Activated CD4-positive, alpha-beta T cell treated with anti-CD3 and anti-CD28 coated beads, Interleukin-2, amount 10 ng/mL, durations not matched to agents 24 days and 14 days (primary cell): ENCODE results near the gene EPHA2. TPM values are rescaled to one million over a fixed set of nuclear protein-coding genes. Genes with fewer than 3 reads are reported as not detected.
"Not testable (repeated sequence)": the region's sequence is repeated elsewhere in the genome, so short reads cannot be mapped to it uniquely, and the experiment has no call there.

Source experiments
- DNase-seq: peaks from one replicate; pipeline ENCODE4 v3.0.0; 2022
- H3K27ac Mint-ChIP-seq: one replicate; pipeline ENCODE4 v1.8.0; 2022; ENCODE audit warnings: mild to moderate bottlenecking, mixed read lengths
- H3K27me3 Mint-ChIP-seq: one replicate; pipeline ENCODE4 v1.8.0; 2022; ENCODE audit warnings: mixed read lengths
- H3K36me3 Mint-ChIP-seq: one replicate; pipeline ENCODE4 v1.8.0; 2022; ENCODE audit warnings: low read depth, mild to moderate bottlenecking, mixed read lengths
- H3K4me1 Mint-ChIP-seq: one replicate; pipeline ENCODE4 v1.8.0; 2021; ENCODE audit warnings: mixed read lengths
- H3K4me3 Mint-ChIP-seq: one replicate; pipeline ENCODE4 v1.8.0; 2022; ENCODE audit warnings: mild to moderate bottlenecking, moderate library complexity, mixed read lengths
- H3K9me3 Mint-ChIP-seq: one replicate; pipeline ENCODE4 v1.8.0; 2021; ENCODE audit warnings: mixed read lengths
- intact Hi-C: fragments of 100-400 bp; cut with micrococcal nuclease; formaldehyde crosslinking; loops from one replicate; pipeline ENCODE4 v1.15.1; 2023
- total RNA-seq: library from RNA; stranded (reverse); gene quantifications from 2 replicates; pipeline ENCODE4 v1.2.3, GENCODE V29; 2022

Gene EPHA2
- total RNA-seq = not detected in 2 replicates

- Mint-ChIP-seq H3K9me3 (no peaks in the 10 kb centered on the region), H3K27ac (no peak within 1 kb of the TSS), H3K4me3 (peak within 1 kb of the TSS; percentile 59), H3K4me1 (peaks cover 29% of the 10 kb centered on the region), H3K27me3 (peaks cover 53% of the 10 kb centered on the region), H3K36me3 (no peaks in the 10 kb centered on the region)
- DNase-seq = no peak
- intact Hi-C loops = no loop called here
Observed at GRCh38 chr1:16155537-16156410, at the start of gene EPHA2. Gene EPHA2, minus strand, starts transcription at chr1:16156069. Its CDS starts 137 bp downstream, at chr1:16155932.

GRCh38 chr1:16205334-16205671 is 49.4 kb upstream of the EPHA2 start:
- Mint-ChIP-seq H3K27me3 (no peaks in the 10 kb centered on the region), H3K4me3 (no peak overlapping the region), H3K36me3 (peaks cover 2% of the 10 kb centered on the region), H3K4me1 (peaks cover 6% of the 10 kb centered on the region), H3K27ac (no peak overlapping the region), H3K9me3 (no peaks in the 10 kb centered on the region)
- intact Hi-C loops = no loop called here
- no peak for DNase-seq

- peaks cover 8% of the 10 kb centered on the region for H3K4me1 Mint-ChIP-seq
- no peaks in the 10 kb centered on the region for H3K27me3 Mint-ChIP-seq
- DNase-seq = peak; percentile 81
- no peaks in the 10 kb centered on the region for H3K9me3 Mint-ChIP-seq
- intact Hi-C loops = no loop called here
- peak overlapping the region; percentile 45 for H3K4me3 Mint-ChIP-seq
- H3K36me3 Mint-ChIP-seq = peaks cover 2% of the 10 kb centered on the region
- H3K27ac Mint-ChIP-seq = no peak overlapping the region
Observed at GRCh38 chr1:16204634-16205333, 48.9 kb upstream of the EPHA2 start.

GRCh38 chr1:16204216-16204615 is 48.3 kb upstream of the EPHA2 start:
- Mint-ChIP-seq H3K27ac (no peak overlapping the region), H3K27me3 (no peaks in the 10 kb centered on the region), H3K9me3 (no peaks in the 10 kb centered on the region), H3K36me3 (peaks cover 2% of the 10 kb centered on the region), H3K4me3 (no peak overlapping the region), H3K4me1 (peaks cover 11% of the 10 kb centered on the region)
- intact Hi-C loops = no loop called here
- no peak for DNase-seq

GRCh38 chr1:16203550-16203949 is 47.7 kb upstream of the EPHA2 start:
- peaks cover 17% of the 10 kb centered on the region for H3K4me1 Mint-ChIP-seq
- H3K36me3 Mint-ChIP-seq = peaks cover 2% of the 10 kb centered on the region
- no peak for DNase-seq
- intact Hi-C loops = no loop called here
- H3K9me3 Mint-ChIP-seq = no peaks in the 10 kb centered on the region
- H3K27ac Mint-ChIP-seq = no peak overlapping the region
- H3K27me3 Mint-ChIP-seq = no peaks in the 10 kb centered on the region
- no peak overlapping the region for H3K4me3 Mint-ChIP-seq

GRCh38 chr1:16202281-16203210 is 46.7 kb upstream of the EPHA2 start:
- intact Hi-C loops = no loop called here
- H3K27ac Mint-ChIP-seq = no peak overlapping the region
- no peak overlapping the region for H3K4me3 Mint-ChIP-seq
- peaks cover 17% of the 10 kb centered on the region for H3K4me1 Mint-ChIP-seq
- H3K27me3 Mint-ChIP-seq = no peaks in the 10 kb centered on the region
- DNase-seq = no peak
- H3K36me3 Mint-ChIP-seq = peaks cover 2% of the 10 kb centered on the region
- no peaks in the 10 kb centered on the region for H3K9me3 Mint-ChIP-seq

GRCh38 chr1:16199700-16200099 is 43.8 kb upstream of the EPHA2 start:
- Mint-ChIP-seq H3K4me3 (no peak overlapping the region), H3K36me3 (peaks cover 2% of the 10 kb centered on the region), H3K4me1 (peaks cover 11% of the 10 kb centered on the region), H3K9me3 (no peaks in the 10 kb centered on the region), H3K27ac (no peak overlapping the region), H3K27me3 (no peaks in the 10 kb centered on the region)
- intact Hi-C loops = no loop called here
- DNase-seq = no peak

GRCh38 chr1:16199157-16199501 is 43.3 kb upstream of the EPHA2 start:
- peaks cover 2% of the 10 kb centered on the region for H3K36me3 Mint-ChIP-seq
- intact Hi-C loops = no loop called here
- no peaks in the 10 kb centered on the region for H3K9me3 Mint-ChIP-seq
- peaks cover 2% of the 10 kb centered on the region for H3K27me3 Mint-ChIP-seq
- no peak for DNase-seq
- H3K4me1 Mint-ChIP-seq = peaks cover 11% of the 10 kb centered on the region
- no peak overlapping the region for H3K4me3 Mint-ChIP-seq
- H3K27ac Mint-ChIP-seq = no peak overlapping the region

GRCh38 chr1:16198444-16199156 is 42.7 kb upstream of the EPHA2 start:
- intact Hi-C loops = no loop called here
- Mint-ChIP-seq H3K27ac (no peak overlapping the region), H3K9me3 (no peaks in the 10 kb centered on the region), H3K4me1 (peaks cover 11% of the 10 kb centered on the region), H3K4me3 (no peak overlapping the region), H3K27me3 (peaks cover 2% of the 10 kb centered on the region), H3K36me3 (peaks cover 2% of the 10 kb centered on the region)
- no peak for DNase-seq

GRCh38 chr1:16196874-16197273 is 41.0 kb upstream of the EPHA2 start:
- H3K27me3 Mint-ChIP-seq = peaks cover 2% of the 10 kb centered on the region
- H3K36me3 Mint-ChIP-seq = no peaks in the 10 kb centered on the region
- peaks cover 11% of the 10 kb centered on the region for H3K4me1 Mint-ChIP-seq
- no peak overlapping the region for H3K27ac Mint-ChIP-seq
- H3K9me3 Mint-ChIP-seq = no peaks in the 10 kb centered on the region
- no peak overlapping the region for H3K4me3 Mint-ChIP-seq
- no peak for DNase-seq
- intact Hi-C loops = no loop called here

GRCh38 chr1:16196139-16196538 is 40.3 kb upstream of the EPHA2 start:
- H3K27ac Mint-ChIP-seq, H3K27me3 Mint-ChIP-seq, intact Hi-C loops, DNase-seq, H3K36me3 Mint-ChIP-seq, H3K4me3 Mint-ChIP-seq, H3K9me3 Mint-ChIP-seq: not testable (repeated sequence)
- peaks cover 11% of the 10 kb centered on the region for H3K4me1 Mint-ChIP-seq

GRCh38 chr1:16195518-16195905 is 39.6 kb upstream of the EPHA2 start:
- Mint-ChIP-seq H3K27me3 (peaks cover 6% of the 10 kb centered on the region), H3K36me3 (no peaks in the 10 kb centered on the region), H3K27ac (no peak overlapping the region), H3K9me3 (no peaks in the 10 kb centered on the region), H3K4me3 (no peak overlapping the region), H3K4me1 (peaks cover 11% of the 10 kb centered on the region)
- DNase-seq = no peak
- intact Hi-C loops = no loop called here

- H3K9me3 Mint-ChIP-seq = no peaks in the 10 kb centered on the region
- peaks cover 9% of the 10 kb centered on the region for H3K27me3 Mint-ChIP-seq
- no peaks in the 10 kb centered on the region for H3K36me3 Mint-ChIP-seq
- no peaks in the 10 kb centered on the region for H3K4me1 Mint-ChIP-seq
- no peak overlapping the region for H3K27ac Mint-ChIP-seq
- intact Hi-C loops = no loop called here
- DNase-seq = no peak
- H3K4me3 Mint-ChIP-seq = no peak overlapping the region
Observed at GRCh38 chr1:16191916-16192546, 36.2 kb upstream of the EPHA2 start.
